Mesenteric fat pad (tissue), 1 donor: ENCODE results near the gene SEC62. TPM values are rescaled to one million over a fixed set of nuclear protein-coding genes. Genes with fewer than 3 reads are reported as not detected.

Experiments used
- total RNA-seq: library from RNA; stranded (reverse); fragmentation: NEBNext Ultra II Directional; extraction: Animal tissue kit (Norgen Biotek cat#: 25700); gene quantifications from one replicate; pipeline ENCODE4 v1.2.1, GENCODE V29; 2021
- donor health status: DM: yes; HTN: yes; CAD: no.

Gene SEC62
- total RNA-seq, 1 donor from 2014 or later: 158 TPM

Other genes starting within 250 kb of the SEC62 start
- 9.8 TPM for gene TERC, start 201.7 kb upstream of the SEC62 start, total RNA-seq
- gene ACTRT3, start 197.2 kb upstream of the SEC62 start, total RNA-seq: 3.7 TPM
- 12.7 TPM for gene MYNN, start 193.4 kb upstream of the SEC62 start, total RNA-seq
- not detected for gene LRRIQ4, start 153.9 kb upstream of the SEC62 start, total RNA-seq
- gene LRRC34, start 153.9 kb upstream of the SEC62 start, total RNA-seq: 3.4 TPM
- not detected for gene LRRC31, start 96.9 kb upstream of the SEC62 start, total RNA-seq
- not detected for gene SAMD7, start 55.2 kb upstream of the SEC62 start, total RNA-seq
- gene GPR160, start 71.2 kb downstream of the SEC62 start, total RNA-seq: 6.4 TPM
- 66.1 TPM for gene PHC3, start 214.9 kb downstream of the SEC62 start, total RNA-seq